ENCODE measurements around the gene WDFY3. TPM values are rescaled to one million over a fixed set of nuclear protein-coding genes. Genes with fewer than 3 reads are reported as not detected.

WDFY3 gene
- total and polyA plus RNA-seq, 2 experiments from 2014 or later: 3.1 to 45.6 TPM

DNA sequence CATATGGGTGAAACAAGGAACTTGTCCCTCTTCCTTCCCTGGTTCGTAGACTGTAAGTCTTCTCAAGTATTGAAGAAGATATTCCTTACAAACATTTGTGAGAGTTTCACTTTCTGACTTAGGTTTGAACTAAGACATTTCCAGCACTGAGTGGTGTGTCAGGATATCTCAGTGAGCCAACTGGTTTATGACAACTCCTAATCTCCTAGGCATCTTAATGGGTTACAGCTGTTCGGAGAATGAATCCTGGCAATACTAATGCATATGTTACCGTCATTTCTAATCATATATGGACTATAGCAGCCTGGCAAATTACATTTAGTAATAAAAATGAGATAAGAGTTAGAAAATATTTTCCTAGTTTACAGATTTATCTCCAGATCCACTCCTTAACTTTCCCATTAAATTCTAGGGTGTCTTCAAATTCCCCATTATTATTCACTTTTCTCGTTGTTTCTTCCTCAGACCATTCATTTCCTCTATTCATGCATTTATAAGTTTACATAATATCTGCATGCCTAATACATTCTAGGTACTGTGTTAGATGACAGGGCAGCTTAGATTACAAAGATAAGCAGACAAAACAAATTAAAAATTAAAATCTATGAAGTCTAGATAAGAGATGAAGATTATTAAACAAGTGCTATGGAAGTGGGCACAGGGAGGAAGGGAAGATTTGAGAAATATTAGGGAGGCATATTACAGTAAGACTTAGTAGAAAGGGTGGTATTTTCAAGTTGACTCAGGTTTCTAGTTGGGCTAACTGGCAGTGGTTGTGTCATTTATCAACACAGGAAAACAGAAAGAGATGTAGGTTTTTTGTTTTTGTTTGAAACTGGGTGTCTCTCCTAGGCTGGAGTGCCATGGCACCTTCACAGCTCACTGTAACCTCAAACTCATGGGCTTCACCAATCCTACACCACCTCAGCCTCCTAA is 173.9 kb downstream of the WDFY3 start:
- DNase-seq: peak; percentile 31
- Histone ChIP-seq H2AFZ (no peak overlapping the region), H3K9me3 (ENCODE audit: low read depth) (no peaks in the 10 kb centered on the region), H3K27ac (no peak overlapping the region), H3K27me3 (replicated peaks; ENCODE audit: insufficient read depth) (no peaks in the 10 kb centered on the region), H3K4me1 (ENCODE audit: insufficient read depth) (no peaks in the 10 kb centered on the region), H3K9ac (no peak overlapping the region), H3K79me2 (ENCODE audit: insufficient read depth) (no peaks in the 10 kb centered on the region), H3K4me3 (no peak overlapping the region), H3K9me2 (ENCODE audit: insufficient read depth) (no peaks in the 10 kb centered on the region), H3K36me3 (ENCODE audit: low read depth) (peaks cover 44% of the 10 kb centered on the region), H3F3A (ENCODE audit: insufficient read depth) (peaks cover 9% of the 10 kb centered on the region; the same call in 1 of the 2 replicates), H4K20me1 (ENCODE audit: insufficient read depth) (no peaks in the 10 kb centered on the region), H3K4me2 (ENCODE audit: unreplicated experiment) (no peak overlapping the region)
- in situ Hi-C loops (cut with MboI): no loop called here
- no peak for TF ChIP-seq EZH2 (IDR thresholded peaks at IDR 0.05; ENCODE audit: insufficient read depth, poor library complexity, severe bottlenecking)
- TF ChIP-seq EZH2phosphoT487 (IDR thresholded peaks at IDR 0.05; ENCODE audit: insufficient read depth, low read depth): no peak
- 88 to 90% methylated on average over 4 of the region's 4 CpGs for WGBS, 2 experiments (ENCODE audit: low coverage in 1 of 2, low lambda C conversion rate in 2 of 2, missing lambda C conversion rate in 2 of 2)

DNA sequence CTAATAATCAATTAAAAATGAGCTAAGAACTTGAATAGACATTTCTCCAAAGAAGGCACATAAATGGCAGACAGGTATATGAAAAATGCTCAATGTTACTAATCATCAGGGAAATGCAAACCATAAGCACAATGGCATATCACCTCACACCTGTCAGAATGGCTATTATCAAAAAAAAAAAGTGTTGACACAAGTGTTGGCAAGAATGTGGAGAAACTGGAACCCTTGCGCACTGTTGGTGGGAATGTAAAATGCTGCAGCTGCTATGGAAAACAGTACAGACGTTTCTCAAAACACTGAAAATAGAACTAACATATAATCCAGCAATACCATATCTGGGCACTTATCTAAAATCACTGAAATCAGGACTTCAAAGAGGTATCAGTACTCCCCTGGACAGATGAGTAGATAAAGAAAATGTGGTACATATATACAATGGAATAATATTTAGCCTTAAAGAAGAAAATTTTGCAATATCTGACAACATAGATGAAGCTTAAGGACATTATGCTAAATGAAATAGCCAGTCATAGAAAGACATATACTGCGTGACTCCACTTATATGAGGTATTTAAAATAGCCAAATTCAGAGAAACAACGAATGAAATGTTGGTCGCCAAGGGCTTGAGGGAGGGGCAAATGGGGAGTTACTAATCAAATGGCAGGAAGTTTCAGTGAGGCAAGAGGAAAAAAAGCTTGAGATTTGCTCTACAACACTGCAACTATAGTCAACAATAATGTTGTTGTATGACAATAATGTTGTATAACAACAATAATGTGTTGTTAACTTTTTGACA is 175.5 kb downstream of the WDFY3 start:
- TF ChIP-seq EZH2phosphoT487 (IDR thresholded peaks at IDR 0.05; ENCODE audit: insufficient read depth, low read depth) (no peak), EZH2 (IDR thresholded peaks at IDR 0.05; ENCODE audit: insufficient read depth, poor library complexity, severe bottlenecking) (no peak)
- Histone ChIP-seq H3K4me3 (no peak overlapping the region), H3K9me3 (ENCODE audit: low read depth) (no peaks in the 10 kb centered on the region), H2AFZ (no peak overlapping the region), H3K4me2 (ENCODE audit: unreplicated experiment) (no peak overlapping the region), H3K27ac (no peak overlapping the region), H3K4me1 (ENCODE audit: insufficient read depth) (no peaks in the 10 kb centered on the region), H3K9ac (no peak overlapping the region), H4K20me1 (ENCODE audit: insufficient read depth) (no peaks in the 10 kb centered on the region), H3F3A (ENCODE audit: insufficient read depth) (peaks cover 9% of the 10 kb centered on the region; the same call in 1 of the 2 replicates), H3K36me3 (ENCODE audit: low read depth) (peaks cover 51% of the 10 kb centered on the region), H3K9me2 (ENCODE audit: insufficient read depth) (no peaks in the 10 kb centered on the region), H3K79me2 (ENCODE audit: insufficient read depth) (no peaks in the 10 kb centered on the region), H3K27me3 (replicated peaks; ENCODE audit: insufficient read depth) (no peaks in the 10 kb centered on the region)
- WGBS, 2 experiments (ENCODE audit: low coverage in 1 of 2, low lambda C conversion rate in 2 of 2, missing lambda C conversion rate in 2 of 2): 89% methylated on average over 5 of the region's 5 CpGs
- no peak for DNase-seq
- in situ Hi-C loops (cut with MboI): no loop called here

DNA sequence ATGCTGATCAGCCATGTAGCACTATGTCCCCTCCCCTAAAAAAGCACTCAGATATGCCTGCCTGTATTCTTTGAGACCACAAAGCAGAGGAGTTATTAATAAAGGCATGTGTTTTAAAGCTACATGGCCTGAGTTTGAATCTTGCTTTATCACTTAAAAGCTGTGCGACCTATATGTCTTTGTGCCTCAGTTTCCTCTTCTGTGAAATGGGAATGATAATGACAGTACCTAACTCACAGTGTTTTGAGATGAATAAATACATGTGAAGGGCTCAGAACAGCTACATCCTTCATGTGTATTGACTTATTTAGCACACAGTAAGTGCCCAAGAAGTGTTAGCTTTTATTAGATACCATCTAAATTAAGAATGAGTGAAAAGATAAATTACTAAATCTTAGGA is 180.0 kb downstream of the WDFY3 start:
- H4K20me1 ChIP-seq (ENCODE audit: insufficient read depth): no peaks in the 10 kb centered on the region
- no peak overlapping the region for H3K4me2 ChIP-seq (ENCODE audit: unreplicated experiment)
- TF ChIP-seq EZH2phosphoT487 (IDR thresholded peaks at IDR 0.05; ENCODE audit: insufficient read depth, low read depth) (no peak), EZH2 (IDR thresholded peaks at IDR 0.05; ENCODE audit: insufficient read depth, poor library complexity, severe bottlenecking) (no peak)
- no peak for DNase-seq
- WGBS, 2 experiments (ENCODE audit: low coverage in 1 of 2, low lambda C conversion rate in 2 of 2, missing lambda C conversion rate in 2 of 2): 95 to 100% methylated on average over 1 of the region's 1 CpG
- no peaks in the 10 kb centered on the region for H3K79me2 ChIP-seq (ENCODE audit: insufficient read depth)
- H3K4me3 ChIP-seq: no peak overlapping the region
- no peaks in the 10 kb centered on the region for H3K9me3 ChIP-seq (ENCODE audit: low read depth)
- H3K9ac ChIP-seq: no peak overlapping the region
- H3K27me3 ChIP-seq (replicated peaks; ENCODE audit: insufficient read depth): no peaks in the 10 kb centered on the region
- H3K36me3 ChIP-seq (ENCODE audit: low read depth): peaks cover 47% of the 10 kb centered on the region
- in situ Hi-C loops (cut with MboI): no loop called here
- H3F3A ChIP-seq (ENCODE audit: insufficient read depth): 0 out of 2 replicates have a peak, but pooled peaks cover 3% of the 10 kb centered on the region
- no peaks in the 10 kb centered on the region for H3K9me2 ChIP-seq (ENCODE audit: insufficient read depth)
- H2AFZ ChIP-seq: no peak overlapping the region
- no peaks in the 10 kb centered on the region for H3K4me1 ChIP-seq (ENCODE audit: insufficient read depth)
- H3K27ac ChIP-seq: no peak overlapping the region

DNA sequence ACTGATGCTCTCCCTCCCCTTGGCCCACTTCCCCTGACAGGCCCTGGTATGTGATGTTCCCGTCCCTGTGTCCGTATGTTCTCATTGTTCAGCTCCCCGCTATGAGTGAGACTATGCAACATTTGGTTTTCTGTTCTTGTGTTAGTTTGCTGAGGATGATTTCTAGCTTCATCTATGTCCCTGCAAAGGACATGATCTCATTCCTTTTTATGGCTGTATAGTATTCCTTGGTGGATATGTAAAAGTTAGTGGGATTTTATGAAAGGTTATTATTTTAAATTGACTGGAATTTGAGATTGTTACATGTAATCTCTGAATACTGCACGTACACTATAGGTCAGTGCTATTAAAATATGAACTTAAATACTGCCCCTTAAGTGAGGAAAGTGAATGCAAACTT is 184.0 kb downstream of the WDFY3 start:
- 0 out of 2 replicates have a peak, but pooled peaks cover 3% of the 10 kb centered on the region for H3F3A ChIP-seq (ENCODE audit: insufficient read depth)
- H3K4me3 ChIP-seq: no peak overlapping the region
- H3K4me1 ChIP-seq (ENCODE audit: insufficient read depth): peaks cover 7% of the 10 kb centered on the region; the same call in 1 of the 2 replicates
- peaks cover 52% of the 10 kb centered on the region for H3K36me3 ChIP-seq (ENCODE audit: low read depth)
- H2AFZ ChIP-seq: no peak overlapping the region
- 94 to 97% methylated on average over 4 of the region's 4 CpGs for WGBS, 2 experiments (ENCODE audit: low coverage in 1 of 2, low lambda C conversion rate in 2 of 2, missing lambda C conversion rate in 2 of 2)
- no peaks in the 10 kb centered on the region for H3K9me3 ChIP-seq (ENCODE audit: low read depth)
- no peaks in the 10 kb centered on the region for H3K79me2 ChIP-seq (ENCODE audit: insufficient read depth)
- H3K4me2 ChIP-seq (ENCODE audit: unreplicated experiment): no peak overlapping the region
- no peaks in the 10 kb centered on the region for H4K20me1 ChIP-seq (ENCODE audit: insufficient read depth)
- in situ Hi-C loops (cut with MboI): no loop called here
- H3K27me3 ChIP-seq (replicated peaks; ENCODE audit: insufficient read depth): no peaks in the 10 kb centered on the region
- TF ChIP-seq EZH2phosphoT487 (IDR thresholded peaks at IDR 0.05; ENCODE audit: insufficient read depth, low read depth) (no peak), EZH2 (IDR thresholded peaks at IDR 0.05; ENCODE audit: insufficient read depth, poor library complexity, severe bottlenecking) (no peak)
- no peak overlapping the region for H3K9ac ChIP-seq
- no peaks in the 10 kb centered on the region for H3K9me2 ChIP-seq (ENCODE audit: insufficient read depth)
- DNase-seq: no peak
- H3K27ac ChIP-seq: no peak overlapping the region

All from GM23248 (cell line).